ENCODE measurements around the gene TM4SF1. TPM values are rescaled to one million over a fixed set of nuclear protein-coding genes. Genes with fewer than 3 reads are reported as not detected.

The TM4SF1 gene
- total RNA-seq, 1 donor from 2014 or later, result 39.2 TPM

DNA sequence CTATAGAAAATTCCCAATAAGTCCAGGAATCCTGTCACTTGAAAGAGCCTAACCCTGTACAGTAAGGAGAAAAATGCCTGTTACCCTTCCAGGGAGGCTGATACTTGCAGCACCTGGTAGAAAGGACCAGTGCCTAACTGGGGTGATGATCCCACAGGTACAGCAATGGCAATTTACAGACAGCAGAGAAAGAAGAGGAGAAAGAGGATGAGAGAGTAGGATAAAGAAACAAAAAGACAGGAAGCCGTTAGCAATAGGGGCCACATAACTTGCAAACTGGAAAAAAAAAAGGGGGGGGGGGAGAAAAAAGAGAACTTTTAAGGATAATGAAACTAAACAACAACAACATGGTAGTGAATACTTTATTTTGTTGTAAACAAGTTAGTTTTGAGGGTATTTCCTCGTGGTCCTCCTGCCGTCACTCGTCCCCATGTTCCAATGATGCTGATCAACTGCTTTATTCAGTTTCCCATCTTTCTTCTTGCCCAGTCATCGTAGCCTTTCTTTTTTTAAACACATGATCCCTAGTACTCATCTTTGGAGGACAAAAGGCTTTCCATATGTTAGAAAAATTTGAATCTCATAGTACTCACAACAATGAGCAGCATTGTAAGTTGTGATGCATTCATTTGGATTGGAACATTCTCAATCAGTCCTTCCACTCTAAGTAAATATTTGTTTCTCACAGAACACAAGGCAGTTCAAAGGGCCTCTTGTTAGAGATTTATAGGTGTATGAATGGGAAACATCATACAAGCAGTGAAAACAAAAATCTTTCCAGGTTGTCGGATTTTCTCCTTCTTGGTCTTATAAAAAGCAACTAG is 8.6 kb downstream of the TM4SF1 start:
- H3K27ac Mint-ChIP-seq, result peak overlapping the region; percentile 92
- H3K27me3 Mint-ChIP-seq (ENCODE audit: low read depth), result no peaks in the 10 kb centered on the region
- TF ChIP-seq, protein P1, sequence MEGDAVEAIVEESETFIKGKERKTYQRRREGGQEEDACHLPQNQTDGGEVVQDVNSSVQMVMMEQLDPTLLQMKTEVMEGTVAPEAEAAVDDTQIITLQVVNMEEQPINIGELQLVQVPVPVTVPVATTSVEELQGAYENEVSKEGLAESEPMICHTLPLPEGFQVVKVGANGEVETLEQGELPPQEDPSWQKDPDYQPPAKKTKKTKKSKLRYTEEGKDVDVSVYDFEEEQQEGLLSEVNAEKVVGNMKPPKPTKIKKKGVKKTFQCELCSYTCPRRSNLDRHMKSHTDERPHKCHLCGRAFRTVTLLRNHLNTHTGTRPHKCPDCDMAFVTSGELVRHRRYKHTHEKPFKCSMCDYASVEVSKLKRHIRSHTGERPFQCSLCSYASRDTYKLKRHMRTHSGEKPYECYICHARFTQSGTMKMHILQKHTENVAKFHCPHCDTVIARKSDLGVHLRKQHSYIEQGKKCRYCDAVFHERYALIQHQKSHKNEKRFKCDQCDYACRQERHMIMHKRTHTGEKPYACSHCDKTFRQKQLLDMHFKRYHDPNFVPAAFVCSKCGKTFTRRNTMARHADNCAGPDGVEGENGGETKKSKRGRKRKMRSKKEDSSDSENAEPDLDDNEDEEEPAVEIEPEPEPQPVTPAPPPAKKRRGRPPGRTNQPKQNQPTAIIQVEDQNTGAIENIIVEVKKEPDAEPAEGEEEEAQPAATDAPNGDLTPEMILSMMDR (IDR thresholded peaks at IDR 0.05; ENCODE audit: unreplicated experiment), result no peak
- peaks cover 56% of the 10 kb centered on the region for H3K4me1 Mint-ChIP-seq
- peaks cover 2% of the 10 kb centered on the region for H3K36me3 Mint-ChIP-seq
- no peak for DNase-seq (ENCODE audit: low spot score in 2 of 2, unreplicated experiment in 2 of 2)
- H3K4me3 Mint-ChIP-seq, result no peak overlapping the region
- H3K9me3 Mint-ChIP-seq, result no peaks in the 10 kb centered on the region

DNA sequence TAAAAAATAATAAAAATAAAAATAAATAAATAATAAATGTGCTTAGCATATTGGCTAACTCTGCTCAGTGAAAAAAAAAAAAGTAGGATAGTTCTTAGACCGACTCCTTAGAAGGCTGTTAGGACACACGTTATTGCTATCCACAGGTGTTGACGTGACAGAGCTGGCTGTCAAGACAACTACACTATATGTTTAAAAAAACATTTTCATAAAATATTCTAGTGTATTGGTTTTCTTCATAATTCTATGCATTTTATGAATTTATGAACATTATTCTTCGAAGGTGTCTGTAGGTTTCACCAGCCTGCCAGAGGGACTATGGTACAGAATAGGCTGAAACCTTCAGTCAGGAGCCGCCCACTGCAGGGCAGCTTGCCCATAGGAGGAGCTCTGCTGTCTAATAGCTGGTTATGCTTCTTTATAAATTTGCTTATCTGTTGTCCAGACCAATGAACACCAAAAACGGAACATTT is 9.2 kb downstream of the TM4SF1 start:
- Mint-ChIP-seq H3K9me3 (no peaks in the 10 kb centered on the region), H3K27me3 (ENCODE audit: low read depth) (no peaks in the 10 kb centered on the region), H3K4me1 (peaks cover 49% of the 10 kb centered on the region), H3K36me3 (peaks cover 2% of the 10 kb centered on the region), H3K4me3 (no peak overlapping the region), H3K27ac (no peak overlapping the region)
- TF ChIP-seq, protein P1 (IDR thresholded peaks at IDR 0.05; ENCODE audit: unreplicated experiment), result no peak
- no peak for DNase-seq (ENCODE audit: low spot score in 2 of 2, unreplicated experiment in 2 of 2)

DNA sequence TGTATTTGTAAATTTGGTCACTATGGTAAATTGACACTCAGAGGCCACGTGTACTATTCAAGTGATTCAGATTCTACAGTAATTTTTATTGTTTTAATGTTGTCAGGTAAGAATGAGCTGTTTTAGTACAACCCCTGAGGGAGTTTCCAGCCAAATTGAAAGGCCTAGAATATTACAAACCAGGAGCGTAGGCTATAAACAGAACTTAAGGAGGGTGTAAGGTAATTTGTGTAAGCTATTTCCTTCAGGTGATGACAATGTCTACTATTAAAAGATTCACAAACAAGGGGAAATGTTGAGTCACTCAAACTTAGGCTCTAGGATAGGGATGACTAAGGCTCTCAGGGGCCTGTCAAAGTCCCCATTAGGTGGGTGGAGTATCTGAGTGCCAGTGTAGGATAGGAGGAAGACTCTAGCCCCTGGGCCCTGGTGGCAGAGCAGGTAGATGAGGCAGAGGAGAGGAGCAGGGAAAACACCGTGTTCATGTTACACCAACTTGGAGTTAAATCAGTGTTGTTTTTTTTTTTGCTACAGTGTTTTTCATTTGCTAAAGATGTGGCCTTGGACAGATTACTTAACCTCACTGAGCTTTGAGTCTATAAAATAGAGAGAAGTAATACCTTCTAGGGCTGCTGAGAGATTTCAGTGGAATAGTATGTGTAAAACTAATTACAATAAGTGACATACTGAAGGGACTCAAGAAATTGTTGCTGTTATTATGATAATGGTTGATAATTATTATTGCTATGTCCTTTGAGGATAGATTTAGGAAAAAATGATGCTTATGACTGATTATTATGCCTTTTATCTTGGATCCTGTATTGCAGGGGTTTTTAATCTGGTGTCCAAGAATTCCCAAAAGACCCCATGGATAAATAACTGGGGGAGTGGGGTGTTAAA is 10.3 kb downstream of the TM4SF1 start:
- Mint-ChIP-seq H3K27ac (peak overlapping the region; percentile 70), H3K4me3 (no peak overlapping the region), H3K27me3 (ENCODE audit: low read depth) (no peaks in the 10 kb centered on the region), H3K36me3 (no peaks in the 10 kb centered on the region), H3K4me1 (peaks cover 42% of the 10 kb centered on the region), H3K9me3 (no peaks in the 10 kb centered on the region)
- no peak for DNase-seq (ENCODE audit: low spot score in 2 of 2, unreplicated experiment in 2 of 2)
- TF ChIP-seq, protein P1 (IDR thresholded peaks at IDR 0.05; ENCODE audit: unreplicated experiment), result no peak

DNA sequence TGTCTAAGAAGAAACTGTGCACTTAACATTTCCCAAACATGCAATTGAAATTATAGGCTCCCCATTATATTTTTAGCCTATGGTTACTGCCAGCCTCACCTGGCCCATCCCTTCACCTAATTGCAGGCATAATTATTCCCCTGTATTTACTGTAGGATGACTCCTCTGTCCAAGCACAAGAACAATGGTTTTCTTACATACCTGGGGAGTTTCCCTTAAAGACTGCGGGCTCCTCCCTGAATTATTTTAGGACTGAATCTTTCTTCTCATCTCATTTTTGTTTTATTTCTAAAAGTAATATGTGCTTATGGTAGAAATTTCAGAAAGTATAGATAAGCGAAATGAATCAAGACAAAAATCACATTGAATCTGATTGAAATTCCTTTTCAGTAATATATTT is 11.4 kb downstream of the TM4SF1 start:
- Mint-ChIP-seq H3K9me3 (no peaks in the 10 kb centered on the region), H3K27ac (peak overlapping the region; percentile 47), H3K4me3 (no peak overlapping the region), H3K27me3 (ENCODE audit: low read depth) (no peaks in the 10 kb centered on the region), H3K4me1 (peaks cover 34% of the 10 kb centered on the region), H3K36me3 (no peaks in the 10 kb centered on the region)
- DNase-seq (ENCODE audit: low spot score in 2 of 2, unreplicated experiment in 2 of 2), result no peak
- TF ChIP-seq, protein P1 (IDR thresholded peaks at IDR 0.05; ENCODE audit: unreplicated experiment), result no peak

DNA sequence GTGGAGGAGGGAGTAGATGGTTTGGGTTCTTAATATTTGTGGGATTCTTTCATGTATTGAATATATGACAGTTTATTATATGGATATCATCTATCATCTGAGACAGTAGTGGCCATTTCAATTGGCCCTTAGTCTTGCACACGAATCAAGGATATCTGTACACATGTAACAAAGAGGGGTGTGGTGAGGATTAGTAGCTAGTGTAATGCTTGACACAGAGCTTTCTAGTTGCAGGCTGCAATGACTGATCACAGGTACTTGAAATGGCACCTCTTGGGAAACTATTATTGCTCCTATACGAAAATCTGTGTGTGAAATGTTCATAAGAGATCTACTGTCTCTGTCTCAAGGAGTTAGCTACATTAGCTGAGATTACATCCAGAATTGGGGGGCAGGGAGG is 12.8 kb downstream of the TM4SF1 start:
- Mint-ChIP-seq H3K36me3 (no peaks in the 10 kb centered on the region), H3K4me1 (peaks cover 20% of the 10 kb centered on the region), H3K27ac (no peak overlapping the region), H3K9me3 (no peaks in the 10 kb centered on the region), H3K27me3 (ENCODE audit: low read depth) (no peaks in the 10 kb centered on the region), H3K4me3 (no peak overlapping the region)
- no peak for DNase-seq (ENCODE audit: low spot score in 2 of 2, unreplicated experiment in 2 of 2)
- TF ChIP-seq, protein P1 (IDR thresholded peaks at IDR 0.05; ENCODE audit: unreplicated experiment), result no peak

All from mesothelial cell of epicardium (in vitro differentiated cells).